ENCODE results near the gene ANTXR1.

The ANTXR1 gene

DNA sequence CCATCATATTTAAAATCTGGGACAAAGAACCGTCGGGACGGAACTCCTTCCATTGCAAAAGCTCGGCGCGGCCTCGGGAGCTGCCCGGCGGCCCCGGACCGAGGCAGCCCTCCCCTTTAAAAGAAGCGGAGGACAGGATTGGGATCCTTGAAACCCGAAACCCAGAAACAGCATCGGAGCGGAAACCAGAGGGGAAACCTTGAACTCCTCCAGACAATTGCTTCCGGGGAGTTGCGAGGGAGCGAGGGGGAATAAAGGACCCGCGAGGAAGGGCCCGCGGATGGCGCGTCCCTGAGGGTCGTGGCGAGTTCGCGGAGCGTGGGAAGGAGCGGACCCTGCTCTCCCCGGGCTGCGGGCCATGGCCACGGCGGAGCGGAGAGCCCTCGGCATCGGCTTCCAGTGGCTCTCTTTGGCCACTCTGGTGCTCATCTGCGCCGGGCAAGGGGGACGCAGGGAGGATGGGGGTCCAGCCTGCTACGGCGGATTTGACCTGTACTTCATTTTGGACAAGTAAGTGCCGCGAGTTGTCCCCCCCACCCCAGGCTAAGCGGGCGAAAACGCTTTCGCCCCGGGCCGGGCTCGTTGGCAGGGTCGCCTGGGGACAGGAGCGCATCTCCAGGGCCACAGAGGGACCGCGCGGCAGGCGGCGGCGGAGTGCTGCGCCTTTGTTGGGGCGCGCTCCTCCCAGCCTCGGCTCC, at the start of gene ANTXR1:
Gene ANTXR1, plus strand, starts transcription at position 38 of the 698 bp plus-strand sequence. Its CDS starts 321 bp downstream, at position 359.
- peak; percentile 81 for DNase-seq (ENCODE audit: low spot score)

DNA sequence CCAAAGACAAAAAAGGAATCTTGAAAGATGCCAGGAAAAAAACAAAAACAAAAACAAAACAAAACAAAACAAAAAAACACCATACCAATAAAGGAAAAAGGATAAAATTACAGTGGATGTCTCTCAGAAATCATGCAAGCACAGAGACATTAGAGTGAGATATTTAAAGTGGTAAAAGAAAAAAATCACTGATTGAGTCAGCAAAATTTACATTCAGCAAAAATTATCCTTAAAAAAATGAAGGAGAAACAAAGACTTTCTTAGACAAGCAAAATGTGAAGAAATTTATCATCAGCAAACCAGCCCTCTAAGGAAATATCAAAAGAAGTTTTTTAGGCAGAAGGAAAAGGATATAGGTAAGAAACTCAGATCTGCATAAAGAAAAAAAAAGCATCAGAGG, 48.7 kb upstream of the ANTXR1 start:
- DNase-seq (ENCODE audit: low spot score) = no peak

DNA sequence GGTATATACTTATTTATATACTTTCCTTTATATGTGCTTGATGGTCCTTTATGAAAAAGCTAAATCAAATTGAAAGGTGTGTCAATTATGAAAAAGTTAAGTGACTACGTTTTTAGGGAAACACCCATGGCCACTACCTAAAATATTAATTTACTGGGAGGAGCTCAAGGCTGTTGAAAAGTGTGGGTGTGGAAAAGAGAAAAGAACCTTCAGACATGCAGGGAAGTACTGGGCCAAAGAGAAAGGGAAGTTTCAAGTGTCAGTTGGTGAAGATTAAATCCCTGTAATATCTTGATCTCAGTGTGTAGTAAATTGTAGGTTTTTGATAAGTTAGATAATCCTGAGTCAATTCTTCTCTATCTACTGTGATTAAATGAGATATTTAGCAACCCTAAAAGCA, 44.8 kb upstream of the ANTXR1 start:
- no peak for DNase-seq (ENCODE audit: low spot score)

DNA sequence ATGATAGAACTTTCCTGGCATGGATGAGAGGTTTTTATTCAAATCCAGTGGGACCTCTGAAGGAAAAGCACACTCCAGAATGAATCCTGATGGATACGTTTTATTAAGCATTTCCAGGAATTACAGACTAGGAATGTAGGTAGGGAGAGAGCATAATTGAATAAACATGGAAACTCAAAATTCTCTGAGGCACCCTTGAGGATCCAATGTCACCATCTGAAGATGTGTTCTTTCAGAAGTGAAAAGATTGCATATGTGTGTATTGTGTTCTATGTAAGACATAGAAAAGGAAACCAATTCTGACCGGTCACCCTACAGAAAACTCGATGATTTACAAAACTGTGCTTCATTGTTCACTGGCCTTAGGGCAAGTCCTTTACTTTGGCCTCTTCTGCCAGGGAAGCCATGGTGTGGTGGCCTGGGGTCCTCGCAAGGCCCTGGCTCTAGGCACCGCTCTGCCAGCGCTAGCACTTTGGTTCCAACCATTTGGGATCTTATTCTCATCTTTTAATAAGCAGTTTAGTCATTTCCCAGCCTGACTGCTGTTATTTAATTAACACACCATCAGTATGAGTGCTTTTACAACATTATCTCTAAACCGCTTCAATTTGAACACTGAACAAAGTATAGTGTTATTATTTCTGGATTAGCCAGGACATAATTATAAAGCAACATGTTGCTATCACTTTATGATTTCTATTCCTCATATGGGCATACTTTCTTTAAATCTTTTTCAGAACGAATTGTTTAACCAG, 43.1 kb upstream of the ANTXR1 start:
- no peak for DNase-seq (ENCODE audit: low spot score)

DNA sequence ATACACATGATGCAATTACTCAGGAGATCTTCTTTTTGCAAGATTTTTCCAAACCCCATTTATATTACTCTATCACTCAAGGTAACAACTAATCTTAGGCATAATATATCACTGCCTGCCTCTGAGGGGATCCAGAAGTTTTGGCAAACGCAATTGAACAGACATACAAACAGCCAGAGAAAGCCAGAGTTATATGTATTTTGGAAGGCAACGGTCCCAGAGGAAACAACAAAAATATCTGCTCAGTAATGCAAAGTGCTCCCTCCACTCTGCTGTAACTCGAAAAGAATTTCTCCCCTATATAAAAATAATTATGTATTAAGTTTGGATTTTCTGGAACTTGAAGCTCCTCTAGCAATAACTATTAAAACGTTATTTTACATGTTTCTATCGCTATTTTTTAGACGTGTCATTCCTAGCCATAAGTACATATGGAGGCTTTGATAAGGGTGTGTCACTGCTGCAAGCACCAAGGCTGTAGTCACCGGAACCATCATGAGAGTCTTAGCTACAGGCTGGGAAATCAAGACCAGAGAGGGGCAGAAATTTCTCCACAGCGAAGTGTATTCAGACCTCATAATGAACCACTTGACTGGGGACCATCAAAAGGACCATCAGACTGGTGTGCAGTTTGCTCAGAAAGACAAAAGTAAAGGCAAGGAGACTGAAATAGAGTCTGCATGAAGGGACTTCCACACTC, 42.3 kb upstream of the ANTXR1 start:
- DNase-seq (ENCODE audit: low spot score) = no peak

DNA sequence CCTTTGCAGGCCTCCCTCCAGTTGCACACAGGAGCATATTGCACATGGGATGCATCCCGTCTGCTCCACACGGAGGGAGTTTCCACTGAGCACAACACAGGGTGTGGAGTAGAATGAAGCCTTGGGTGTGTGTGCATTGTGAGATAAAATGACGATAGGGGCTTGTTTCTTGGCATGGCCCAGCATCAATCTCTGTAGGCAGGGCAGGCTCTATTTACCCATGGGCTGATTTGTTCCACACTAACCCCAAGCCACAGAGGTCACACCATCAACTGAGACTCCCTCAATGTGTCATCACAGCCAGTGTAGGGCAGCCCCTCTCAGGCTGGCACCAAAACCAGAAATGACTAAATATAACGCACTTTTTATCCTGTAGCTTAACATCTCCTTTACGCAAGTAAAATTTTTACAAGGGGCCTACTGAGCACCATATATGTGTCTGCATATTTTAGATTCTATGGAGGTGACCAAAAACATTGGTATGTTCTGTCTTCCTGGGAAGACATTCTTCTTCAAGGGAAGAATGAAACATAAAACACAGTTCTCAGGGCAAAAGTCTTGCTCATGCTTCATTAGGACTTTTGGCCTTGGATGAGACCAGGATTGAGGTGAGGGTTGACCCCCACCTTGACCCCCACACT, 41.3 kb upstream of the ANTXR1 start:
- DNase-seq (ENCODE audit: low spot score) = peak; percentile 49

DNA sequence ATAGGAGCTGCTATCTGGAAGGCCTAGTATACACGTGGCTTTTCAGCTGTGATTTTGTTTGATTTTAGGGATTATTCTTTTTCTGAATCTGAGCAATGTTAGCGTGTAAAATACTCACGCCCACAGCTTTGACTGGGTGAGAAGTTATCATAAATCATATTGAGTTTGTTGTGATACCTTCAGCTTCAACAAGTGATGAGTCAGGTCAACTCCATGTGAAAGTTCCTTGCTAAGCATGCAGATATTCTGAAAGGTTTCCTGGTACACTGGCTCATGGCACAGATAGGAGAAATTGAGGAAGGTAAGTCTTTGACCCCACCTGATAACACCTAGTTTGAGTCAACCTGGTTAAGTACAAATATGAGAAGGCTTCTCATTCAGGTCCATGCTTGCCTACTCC, 38.7 kb upstream of the ANTXR1 start, which contains the start of gene GKN1:
Gene GKN1, plus strand, starts transcription at position 386 of the 400 bp plus-strand sequence. CDS start 42 bp downstream, outside the sequence.
- no peak for DNase-seq (ENCODE audit: low spot score)

DNA sequence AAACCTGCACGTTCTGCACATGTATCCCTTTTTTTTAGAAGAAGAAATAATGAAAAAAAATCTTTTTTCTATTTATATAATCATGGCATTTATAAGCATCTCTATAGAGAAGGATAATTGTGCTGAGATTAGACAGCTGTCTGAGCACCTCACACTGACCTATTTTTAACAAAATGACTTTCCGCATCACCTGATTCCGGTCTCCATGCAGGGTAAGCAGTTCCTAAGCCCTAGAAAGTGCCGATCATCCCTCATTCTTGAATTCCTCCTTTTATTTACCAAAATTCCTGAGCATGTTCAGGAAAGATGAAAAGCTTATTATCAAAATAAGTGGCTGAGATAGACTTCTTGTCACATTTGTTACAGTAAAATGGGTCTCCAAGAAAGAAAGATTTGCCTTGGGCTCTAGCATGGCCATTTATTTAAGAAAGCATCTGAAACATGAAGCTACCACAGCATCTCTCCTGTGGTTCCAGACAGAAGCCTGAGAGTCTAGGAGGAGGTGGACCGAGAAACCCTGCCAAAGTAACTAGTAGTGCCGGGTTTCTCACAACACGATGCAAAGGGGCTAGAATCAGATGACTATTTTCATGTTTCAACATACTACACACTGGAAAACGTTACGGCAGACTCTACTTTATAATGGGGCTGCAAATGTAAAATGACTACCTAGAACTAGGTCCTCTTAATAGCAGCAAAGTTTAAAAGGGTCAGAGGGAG, 37.9 kb upstream of the ANTXR1 start:
- no peak for DNase-seq (ENCODE audit: low spot score)

DNA sequence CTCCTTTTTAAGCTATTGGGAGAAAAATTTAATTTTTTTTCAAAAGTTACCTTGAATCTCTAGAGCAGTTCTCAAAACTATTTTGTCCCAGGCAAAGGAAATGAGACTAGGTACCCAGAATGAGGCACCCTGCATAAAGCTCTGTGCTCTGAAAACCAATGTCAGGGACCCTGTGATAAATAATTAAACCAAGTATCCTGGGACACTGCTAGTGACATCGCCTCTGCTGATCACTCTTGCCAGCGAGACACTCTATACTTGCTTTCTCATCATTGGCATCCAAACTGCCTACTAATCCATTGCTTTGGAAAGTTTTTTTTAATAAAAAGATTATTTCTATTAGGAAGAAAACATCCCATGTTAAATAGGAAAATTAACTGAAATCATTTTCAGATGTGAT, 37.1 kb upstream of the ANTXR1 start:
- DNase-seq (ENCODE audit: low spot score) = no peak

DNA sequence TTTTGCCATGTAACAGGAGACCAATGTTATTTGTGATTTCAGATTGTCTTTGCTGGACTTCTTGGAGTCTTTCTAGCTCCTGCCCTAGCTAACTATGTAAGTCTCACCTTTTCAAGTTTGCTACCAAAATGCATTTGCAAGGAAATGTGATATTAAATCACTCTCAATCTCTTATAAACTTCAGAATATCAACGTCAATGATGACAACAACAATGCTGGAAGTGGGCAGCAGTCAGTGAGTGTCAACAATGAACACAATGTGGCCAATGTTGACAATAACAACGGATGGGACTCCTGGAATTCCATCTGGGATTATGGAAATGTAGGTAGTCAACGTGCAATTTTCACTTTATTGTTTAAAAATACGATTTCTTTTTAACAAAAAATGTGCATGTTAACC, 35.5 kb upstream of the ANTXR1 start:
- no peak for DNase-seq (ENCODE audit: low spot score)

DNA sequence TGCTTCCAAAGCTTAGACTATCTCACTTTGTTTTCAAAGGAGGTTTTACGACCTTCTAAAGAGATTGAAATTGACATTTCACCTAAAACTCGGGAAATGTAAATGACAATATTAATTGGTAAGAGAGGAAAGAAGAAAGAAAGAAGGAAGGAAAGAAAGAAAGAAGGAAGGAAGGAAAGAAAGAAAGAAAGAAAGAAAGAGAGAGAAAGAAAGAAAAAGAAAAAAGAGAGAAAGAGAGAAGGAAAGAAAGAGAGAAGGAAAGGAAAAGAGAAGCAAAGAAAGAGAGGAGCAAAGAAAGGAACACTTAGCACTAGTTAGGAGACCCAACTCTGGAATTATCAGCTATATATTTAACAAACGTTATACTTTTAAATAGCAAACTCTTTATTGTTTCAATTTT, 34.9 kb upstream of the ANTXR1 start:
- no peak for DNase-seq (ENCODE audit: low spot score)

DNA sequence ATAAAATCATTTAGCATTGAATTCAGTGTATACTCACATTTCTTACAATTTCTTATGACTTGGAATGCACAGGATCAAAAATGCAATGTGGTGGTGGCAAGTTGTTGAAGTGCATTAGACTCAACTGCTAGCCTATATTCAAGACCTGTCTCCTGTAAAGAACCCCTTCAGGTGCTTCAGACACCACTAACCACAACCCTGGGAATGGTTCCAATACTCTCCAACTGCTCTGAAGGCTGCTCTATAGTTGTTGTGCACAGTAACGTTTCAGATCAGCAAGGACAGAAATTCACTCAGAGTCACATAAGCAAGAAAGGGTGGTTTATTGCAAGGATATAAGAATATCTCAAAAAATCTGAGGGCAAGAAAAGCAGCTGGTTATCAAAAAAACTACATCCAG, 32.0 kb upstream of the ANTXR1 start:
- DNase-seq (ENCODE audit: low spot score) = no peak

DNA sequence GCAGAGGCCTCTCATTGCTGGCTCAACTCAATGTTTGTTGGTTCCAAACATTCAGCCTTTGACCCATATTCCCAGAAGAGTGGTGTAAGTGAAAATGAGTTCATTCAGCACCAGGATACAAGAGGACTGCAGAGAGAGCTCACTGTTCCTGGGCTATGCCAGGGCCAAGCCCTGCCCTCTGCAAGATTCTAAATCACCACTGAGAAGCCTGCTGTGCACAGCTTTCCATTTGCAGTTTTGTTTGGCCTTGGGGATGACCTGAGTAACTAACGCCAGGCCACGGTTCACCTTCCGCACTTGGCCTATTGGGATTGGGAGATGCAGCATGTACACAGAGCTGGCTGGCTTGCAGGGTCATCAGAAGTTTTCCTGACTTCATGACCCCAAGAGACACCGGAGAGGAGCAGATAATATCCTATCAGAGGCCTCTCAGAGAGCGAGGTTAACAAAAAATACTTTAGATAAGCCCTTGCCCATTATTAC, 25.9 kb upstream of the ANTXR1 start:
- DNase-seq (ENCODE audit: low spot score) = no peak

DNA sequence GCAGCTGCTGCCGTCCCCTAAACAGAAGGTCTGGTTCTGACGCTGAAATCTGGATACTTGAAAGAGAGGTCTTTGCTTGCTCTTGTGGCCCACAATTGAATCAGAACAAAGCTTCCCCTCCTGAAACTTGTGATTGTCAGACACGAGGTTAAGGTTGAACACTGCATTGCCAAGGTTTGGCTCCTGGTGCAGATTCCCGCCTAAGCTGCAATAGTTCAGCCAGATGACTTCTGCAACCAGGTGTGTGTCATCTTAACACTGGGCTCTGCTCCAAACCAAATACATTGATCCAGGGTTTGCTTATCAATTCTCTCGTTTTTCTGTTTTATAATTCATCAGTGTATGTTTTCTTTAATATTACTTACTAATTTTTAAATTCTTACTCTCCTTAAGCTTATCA, 23.9 kb upstream of the ANTXR1 start:
- no peak for DNase-seq (ENCODE audit: low spot score)

DNA sequence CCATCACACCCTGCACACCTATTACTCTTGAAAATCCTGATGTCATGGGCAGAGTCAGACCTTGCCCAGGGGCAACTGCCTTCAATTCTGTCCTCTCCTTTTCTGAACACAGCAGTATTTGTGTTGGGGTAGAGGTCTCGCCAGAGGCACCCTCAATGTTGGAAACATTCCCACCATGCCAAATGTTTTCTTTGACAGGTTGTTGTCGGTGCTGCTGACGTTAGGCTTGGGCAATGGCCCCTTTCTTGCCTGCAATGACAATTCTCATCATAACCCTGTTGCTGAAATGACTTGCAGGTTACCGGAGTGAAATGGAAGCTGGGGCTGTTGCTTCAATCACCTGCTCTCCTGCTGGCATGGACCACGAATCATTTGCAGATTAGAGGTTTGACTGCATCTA, 20.6 kb upstream of the ANTXR1 start:
- DNase-seq (ENCODE audit: low spot score) = no peak

DNA sequence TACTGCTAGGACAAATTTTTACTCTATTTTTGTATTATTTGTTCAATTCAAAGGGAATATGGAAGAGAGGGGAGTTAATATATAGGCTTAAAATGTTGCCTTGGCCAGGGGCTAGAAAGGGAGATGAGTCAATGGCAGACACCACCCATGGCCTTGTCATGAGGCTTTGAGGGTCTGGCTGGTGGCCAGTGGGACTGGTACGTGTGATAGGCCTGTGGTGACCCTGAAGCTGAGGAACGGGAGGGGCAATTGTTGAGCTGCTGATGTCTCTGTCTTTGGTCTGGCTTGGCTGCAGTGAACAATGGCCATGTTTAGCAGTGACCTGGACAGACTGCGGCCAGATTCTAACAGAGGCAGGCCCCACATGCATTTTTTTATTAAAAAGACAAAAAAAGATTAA, 20.0 kb upstream of the ANTXR1 start:
- DNase-seq (ENCODE audit: low spot score) = no peak

DNA sequence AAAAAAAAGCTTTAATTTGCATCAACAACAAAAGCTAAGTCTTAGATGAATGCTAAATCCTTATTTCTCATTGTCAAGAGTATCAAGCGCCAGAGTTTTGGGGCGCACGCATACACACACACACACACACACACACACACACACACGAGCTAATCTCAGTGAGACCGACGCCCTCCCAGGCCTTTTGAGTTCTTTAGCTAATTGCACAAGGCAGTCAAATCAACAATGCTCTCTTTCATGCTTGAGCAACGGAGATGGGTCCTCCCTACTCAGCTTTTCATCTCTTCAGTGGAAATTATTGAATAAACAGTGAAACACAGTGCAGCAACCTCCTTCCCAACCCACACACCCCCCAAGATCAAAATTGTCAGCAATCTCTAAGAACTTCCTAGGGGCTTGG, 19.3 kb upstream of the ANTXR1 start:
- DNase-seq (ENCODE audit: low spot score) = no peak

DNA sequence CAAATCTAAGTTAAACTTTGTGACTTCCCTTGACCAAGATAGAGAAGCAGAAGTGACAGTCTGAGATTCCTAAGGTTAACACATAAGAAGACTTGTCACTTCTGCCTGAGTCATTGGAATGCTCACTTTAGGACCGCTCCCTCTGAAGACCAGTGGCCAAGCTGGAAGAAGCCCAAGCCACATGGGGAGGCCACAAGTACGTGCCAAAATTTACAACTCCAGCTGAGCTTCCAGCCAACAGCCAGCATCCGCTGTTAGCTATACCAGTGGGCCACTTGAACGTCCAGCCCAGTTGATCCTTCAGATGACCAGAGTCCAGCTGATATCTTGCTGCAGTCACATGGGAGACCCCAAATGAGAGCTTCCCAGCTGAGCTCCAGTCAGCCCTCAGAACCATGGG, 18.1 kb upstream of the ANTXR1 start:
- DNase-seq (ENCODE audit: low spot score) = no peak

DNA sequence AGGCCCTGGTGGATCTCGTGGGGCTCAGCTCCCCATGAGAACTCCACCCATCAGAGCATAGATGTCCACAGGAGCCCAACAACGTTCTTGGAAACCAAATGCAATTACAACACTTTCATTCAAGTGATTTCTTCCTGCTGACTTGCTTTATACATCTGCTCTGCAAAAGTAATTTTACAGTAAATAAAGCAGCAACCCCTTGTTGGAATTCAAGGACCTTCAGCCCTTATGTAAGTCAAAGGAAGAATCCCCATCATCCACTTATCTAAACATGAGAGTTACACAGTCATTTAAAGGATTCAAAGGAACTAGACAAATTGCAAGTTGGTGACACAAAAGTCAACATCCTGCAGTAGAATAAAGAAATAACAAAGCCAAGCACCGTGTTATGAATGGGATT, 17.1 kb upstream of the ANTXR1 start:
- no peak for DNase-seq (ENCODE audit: low spot score)

DNA sequence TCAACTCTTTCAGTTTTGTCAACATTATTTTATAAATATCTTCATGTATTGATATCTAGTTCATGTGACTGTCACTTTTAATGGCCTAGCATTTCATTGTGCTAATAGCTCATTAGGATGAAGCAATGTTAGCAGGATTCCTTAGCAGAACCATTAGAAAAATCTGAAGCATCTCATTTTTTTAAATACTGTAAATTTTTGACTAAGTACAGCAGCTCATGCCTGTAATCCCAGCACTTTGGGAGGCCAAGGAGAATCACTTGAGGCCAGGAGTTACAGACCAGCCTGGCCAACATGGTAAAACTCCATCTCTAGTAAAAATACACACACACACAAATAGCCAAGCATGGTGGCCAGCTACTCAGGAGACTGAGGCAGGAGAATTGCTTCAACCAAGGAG, 15.6 kb upstream of the ANTXR1 start:
- no peak for DNase-seq (ENCODE audit: low spot score)

DNA sequence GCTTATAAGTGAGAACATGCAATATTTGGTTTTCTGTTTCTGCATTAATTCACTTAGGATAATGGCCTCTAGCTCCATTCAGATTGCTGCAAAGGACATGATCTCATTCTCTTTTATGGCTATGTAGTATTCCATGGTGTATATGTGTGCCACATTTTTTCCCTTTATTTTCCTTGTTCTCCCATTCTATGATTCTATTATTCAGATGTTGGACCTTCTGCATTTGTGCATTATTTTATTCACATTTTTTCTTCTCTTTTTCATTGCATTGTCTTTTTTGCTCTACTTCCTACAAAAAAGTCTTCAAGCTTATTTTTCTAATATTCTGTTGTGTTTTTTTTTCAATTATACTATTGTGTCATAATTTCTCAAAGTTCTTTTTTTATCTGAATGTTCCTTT, 11.1 kb upstream of the ANTXR1 start:
- DNase-seq (ENCODE audit: low spot score) = no peak

DNA sequence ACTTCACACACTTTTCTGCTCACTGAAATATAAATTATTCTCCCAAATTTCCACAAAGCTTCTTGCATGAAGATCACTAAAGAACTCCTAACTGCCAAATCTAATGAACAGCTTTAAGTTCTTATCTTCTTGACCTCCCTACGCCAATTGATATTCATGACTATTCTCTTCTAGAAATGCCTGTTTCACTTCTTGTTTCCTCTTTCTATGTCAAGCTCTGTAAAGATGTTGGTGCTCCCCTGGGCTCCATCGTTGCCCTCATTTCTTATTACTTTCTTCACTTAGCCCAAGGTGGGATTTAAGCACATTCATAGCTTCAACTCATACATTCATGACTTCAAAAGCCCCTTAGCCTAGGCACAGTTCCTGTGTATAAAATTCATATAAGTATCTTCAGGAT, 9.2 kb upstream of the ANTXR1 start:
- DNase-seq (ENCODE audit: low spot score) = no peak
